ENCODE data around the gene PWWP2A. TPM values are rescaled to one million over a fixed set of nuclear protein-coding genes. Genes with fewer than 3 reads are reported as not detected.

The PWWP2A gene
- total RNA-seq, 1 experiment from 2014 or later = 16.1 TPM

DNA sequence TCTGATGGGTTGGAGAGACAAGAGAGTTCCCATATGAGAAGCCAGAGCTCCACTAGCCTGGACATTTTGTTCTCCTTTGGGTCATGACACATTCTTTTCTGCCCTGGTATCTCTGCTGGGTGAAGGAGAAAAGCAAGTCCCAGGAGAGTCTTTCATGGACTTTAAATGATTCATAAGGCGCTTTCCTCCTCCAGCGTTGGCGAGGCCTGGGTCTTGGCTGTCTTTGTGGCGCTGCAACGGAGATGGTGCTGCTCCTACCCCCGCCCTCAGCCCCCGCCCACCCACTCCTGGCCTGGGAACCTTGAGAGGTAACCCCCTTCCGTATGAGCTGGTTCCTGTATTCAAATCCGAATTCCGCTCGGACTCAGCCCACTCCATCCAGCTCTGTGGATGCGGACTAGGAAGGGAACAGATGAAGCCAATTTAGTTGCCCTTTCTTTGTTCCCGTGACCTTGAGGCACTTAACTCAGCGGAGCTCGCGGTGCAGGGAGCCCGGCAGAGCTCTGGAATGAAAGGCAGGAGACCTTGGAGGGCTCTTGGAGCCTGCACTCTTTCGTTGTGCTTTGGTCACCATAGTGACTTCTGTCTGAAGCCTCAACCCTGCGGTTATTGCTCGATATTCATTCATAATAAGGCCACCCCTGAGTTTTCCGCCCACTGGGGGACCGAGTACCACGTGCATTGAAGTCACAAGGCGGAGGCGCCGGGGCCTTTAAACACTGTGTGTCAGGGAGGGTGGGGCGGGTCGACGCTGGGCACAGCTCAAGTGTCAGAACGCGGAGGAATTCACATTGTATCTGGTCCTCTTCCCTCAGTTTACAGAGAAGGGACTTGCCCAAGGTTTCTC, 14.0 kb upstream of the PWWP2A start:
- DNase-seq (ENCODE audit: low read depth) = peak; percentile 46

DNA sequence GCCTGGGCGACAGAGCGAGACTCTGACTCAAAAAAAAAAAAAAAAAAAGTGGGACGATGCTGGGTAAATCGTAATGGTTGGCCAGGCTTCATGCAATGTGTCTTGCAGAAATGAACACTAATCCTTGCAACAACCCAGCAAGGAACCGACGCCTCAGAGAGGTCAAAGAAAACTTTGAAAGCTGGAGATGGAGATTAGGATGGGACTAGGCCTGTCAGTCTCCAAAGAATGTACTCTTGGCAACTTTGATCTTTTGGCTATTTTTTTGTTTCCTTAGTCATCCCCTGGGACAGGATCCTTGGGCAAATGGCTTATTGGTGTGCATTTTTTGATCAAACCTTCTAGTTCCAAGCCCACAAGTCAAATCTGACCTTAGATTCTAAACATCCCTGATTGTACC, 10.6 kb upstream of the PWWP2A start:
- no peak for DNase-seq (ENCODE audit: low read depth)

- DNase-seq (ENCODE audit: low read depth) = no peak
Observed at GRCh38 chr5:160128632-160129031, 9.4 kb upstream of the PWWP2A start.

DNA sequence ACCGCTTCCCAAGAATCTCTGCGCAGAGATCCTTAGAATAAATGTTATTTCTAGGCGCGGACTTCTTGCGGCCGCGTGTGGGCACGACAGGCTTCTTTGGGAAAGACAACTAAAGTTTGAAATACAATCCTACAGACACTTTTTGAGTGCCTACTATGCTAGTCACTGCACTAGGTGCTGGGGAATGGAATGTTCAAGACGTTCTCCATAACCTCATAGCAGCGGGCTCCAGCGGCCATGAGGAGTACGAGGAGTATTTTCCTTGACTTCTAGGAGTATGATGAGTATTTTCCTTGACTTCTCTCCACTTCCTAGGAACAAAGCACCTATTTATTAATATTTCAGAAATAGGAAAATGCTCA, 636 bp upstream of the PWWP2A start:
- DNase-seq (ENCODE audit: low read depth) = no peak

GRCh38 chr5:160118349-160119141, 705 bp downstream of the PWWP2A start:
- peak; percentile 26 for DNase-seq (ENCODE audit: low read depth)

DNA sequence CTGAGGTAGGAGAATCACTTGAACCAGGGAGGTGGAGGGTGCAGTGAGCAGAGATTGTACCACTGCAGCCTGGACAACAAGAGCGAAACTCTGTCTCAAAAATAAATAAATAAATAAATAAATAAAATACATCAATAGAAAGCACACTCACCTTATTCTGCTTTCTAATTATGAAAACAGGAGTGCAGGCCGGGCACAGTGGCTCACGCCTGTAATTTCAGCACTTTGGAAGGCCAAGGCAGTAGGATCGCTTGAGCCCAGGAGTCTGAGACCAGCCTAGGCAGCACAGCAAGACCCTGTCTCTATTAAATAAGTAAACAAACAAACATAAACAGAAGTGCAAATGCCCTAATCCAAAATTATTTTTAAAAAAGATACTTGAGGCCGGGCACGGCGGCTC, 2.3 kb downstream of the PWWP2A start:
- DNase-seq (ENCODE audit: low read depth) = no peak

DNA sequence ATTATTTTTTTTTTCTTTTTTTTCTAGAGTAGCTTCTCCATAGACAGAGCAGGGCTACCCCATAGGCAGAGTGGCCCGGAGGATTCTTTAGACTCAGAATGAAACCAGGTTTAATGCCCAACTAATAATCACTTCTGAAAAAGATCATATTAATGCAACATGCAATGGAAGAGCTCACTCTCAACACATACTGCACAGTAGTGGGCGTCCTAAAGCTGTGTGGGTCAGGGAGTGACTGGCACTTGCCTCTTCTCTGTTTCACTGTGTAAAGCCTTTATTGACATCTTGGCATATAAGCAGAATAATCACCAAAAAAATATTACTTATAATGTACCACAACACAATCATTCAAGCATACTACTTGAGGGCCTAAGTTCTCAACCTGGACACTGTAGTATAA, 11.1 kb downstream of the PWWP2A start:
- DNase-seq (ENCODE audit: low read depth) = no peak

GRCh38 chr5:160105686-160106360, 13.4 kb downstream of the PWWP2A start:
- DNase-seq (ENCODE audit: low read depth) = no peak

- no peak for DNase-seq (ENCODE audit: low read depth)
Observed at GRCh38 chr5:160097991-160098390, 21.3 kb downstream of the PWWP2A start.

- DNase-seq (ENCODE audit: low read depth) = no peak
Observed at GRCh38 chr5:160096178-160096577, 23.1 kb downstream of the PWWP2A start.

GRCh38 chr5:160092960-160093707, 26.1 kb downstream of the PWWP2A start:
- no peak for DNase-seq (ENCODE audit: low read depth)

DNA sequence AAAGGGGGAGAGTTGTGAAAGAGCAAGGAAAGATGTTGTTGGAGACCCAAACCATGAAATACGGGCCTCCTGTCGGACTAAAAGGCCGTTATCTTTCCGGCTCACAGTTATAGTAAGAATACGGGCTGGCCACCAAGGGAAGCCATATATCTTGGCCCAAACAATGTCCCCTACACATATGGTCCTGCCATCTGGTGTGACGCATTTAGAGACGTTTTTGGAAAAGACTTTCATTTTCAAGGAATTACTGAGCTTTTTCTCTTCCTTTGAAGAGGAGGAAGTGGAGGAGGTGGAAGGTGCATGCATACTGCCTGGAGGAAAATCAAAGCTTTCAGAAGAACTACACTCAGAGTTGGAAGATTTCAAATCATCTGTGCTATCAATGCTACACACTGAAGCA, 26.7 kb downstream of the PWWP2A start:
- DNase-seq (ENCODE audit: low read depth) = no peak

DNA sequence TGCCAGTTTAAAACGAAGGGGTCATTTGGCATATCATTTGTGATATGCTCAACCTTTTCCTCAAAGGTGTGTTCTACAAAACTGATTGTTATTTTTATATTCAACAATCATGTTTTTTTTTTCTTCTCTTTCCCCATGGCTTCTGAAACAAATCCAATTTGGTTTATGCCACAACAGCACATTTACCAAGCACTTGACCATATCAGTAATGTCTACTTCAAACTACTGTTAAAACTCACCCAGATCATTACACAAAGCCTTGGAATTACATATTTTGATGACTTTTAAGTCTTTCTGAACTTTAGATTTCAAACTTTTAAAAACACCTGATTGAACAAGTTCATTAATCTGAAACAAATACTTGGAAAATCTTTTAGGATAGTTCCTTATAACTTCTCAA, 29.2 kb downstream of the PWWP2A start:
- no peak for DNase-seq (ENCODE audit: low read depth)

- no peak for DNase-seq (ENCODE audit: low read depth)
Observed at GRCh38 chr5:160089531-160089930, 29.7 kb downstream of the PWWP2A start.

GRCh38 chr5:160088805-160089204, 30.4 kb downstream of the PWWP2A start:
- DNase-seq (ENCODE audit: low read depth) = no peak

DNA sequence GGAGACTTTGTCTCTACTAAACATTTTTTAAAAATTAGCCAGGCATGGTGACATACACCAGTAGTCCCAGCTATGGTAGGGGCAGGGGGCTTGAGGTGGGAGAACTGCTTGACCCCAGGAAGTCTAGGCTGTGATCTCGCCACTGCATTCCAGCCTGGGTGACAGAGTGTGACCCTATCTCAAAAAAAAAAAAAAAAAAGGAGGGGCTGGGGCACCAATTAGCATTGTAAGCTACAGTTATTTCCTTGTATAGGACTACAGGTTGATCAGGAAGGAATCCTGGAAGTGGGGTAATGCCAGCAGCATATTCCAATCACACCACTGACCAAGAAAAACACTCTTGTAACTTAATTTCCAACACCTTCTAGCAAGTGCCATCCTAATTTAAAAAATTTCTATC, 32.1 kb downstream of the PWWP2A start:
- no peak for DNase-seq (ENCODE audit: low read depth)

DNA sequence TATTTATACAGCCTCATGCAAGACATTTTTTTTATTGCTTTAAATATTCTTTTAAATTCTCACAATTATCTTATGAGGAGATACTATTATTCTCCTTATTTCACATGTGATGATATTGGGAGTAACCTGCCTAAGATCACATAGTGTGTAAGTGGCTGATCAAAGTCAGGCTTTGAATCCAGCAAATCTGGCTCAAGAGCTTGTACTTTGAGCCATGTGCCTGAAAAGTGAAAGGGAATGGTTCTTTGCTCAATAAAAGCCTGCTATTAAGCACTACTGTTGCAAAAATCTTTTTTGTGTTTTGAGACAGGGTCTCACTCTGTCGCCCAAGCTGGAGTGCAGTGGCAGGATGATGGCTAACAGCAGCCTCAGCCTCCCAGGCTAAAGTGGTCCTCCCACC, 35.1 kb downstream of the PWWP2A start:
- no peak for DNase-seq (ENCODE audit: low read depth)

- peak; percentile 55 for DNase-seq (ENCODE audit: low read depth)
Observed at GRCh38 chr5:160083501-160083900, 35.7 kb downstream of the PWWP2A start.

DNA sequence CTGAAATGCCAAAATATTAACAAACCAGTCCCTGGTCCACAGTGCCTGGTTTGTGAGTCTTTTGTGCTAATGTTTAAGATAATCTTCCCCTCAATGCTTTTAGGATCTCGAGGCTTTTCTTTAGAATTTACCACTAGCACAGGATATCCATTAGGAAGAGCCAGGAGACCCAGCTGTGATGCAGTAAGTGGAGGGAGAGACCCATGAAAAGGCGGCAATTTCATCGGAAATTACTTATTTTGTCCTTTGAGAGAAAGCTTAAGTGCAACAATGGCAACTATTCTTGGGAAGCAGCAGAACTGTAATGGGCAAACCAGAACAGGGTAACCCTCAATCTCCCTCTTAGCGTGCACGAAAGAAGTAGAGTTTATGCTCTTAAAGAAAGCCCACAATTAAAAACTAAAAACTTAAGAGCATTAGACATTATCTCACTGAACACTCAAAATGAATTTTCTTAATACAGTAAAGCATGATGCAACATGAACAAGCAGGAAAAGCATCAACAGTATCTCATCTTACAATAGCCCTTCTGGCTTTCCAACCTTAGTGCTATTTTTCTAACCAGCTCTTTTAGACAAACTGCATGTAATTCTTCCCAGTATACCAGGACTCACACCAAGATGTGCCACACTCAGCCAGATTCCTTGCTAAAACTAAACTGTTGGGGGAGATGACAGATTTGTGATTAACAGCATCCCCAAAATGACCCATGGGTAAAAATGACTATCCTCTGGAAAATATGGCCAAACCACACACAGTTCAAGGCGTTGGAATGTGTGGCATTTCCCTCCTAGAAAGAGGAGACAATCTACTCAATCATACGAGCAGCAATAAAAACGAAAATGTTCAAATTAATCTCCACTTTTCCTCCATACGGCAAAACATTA, 36.4 kb downstream of the PWWP2A start:
- peak; percentile 78 for DNase-seq (ENCODE audit: low read depth)

DNA sequence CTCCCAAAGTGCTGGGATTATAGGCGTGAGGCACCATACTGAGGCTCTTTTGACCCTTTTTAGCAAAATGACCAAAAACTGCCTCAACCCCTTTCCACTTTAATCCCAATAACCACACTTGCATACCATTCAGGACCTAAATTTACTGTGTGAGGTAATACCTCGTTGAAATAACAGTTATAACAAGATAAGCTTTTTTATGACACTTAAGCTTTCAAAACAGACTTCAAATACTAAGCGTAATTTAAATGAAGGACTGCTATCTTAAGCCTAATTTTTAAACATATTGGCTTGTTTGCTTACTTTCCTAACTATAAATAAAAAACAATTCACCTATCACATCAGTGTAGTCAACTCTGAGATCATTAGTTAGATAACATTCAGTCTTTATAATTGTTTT, 37.8 kb downstream of the PWWP2A start:
- DNase-seq (ENCODE audit: low read depth) = no peak

DNA sequence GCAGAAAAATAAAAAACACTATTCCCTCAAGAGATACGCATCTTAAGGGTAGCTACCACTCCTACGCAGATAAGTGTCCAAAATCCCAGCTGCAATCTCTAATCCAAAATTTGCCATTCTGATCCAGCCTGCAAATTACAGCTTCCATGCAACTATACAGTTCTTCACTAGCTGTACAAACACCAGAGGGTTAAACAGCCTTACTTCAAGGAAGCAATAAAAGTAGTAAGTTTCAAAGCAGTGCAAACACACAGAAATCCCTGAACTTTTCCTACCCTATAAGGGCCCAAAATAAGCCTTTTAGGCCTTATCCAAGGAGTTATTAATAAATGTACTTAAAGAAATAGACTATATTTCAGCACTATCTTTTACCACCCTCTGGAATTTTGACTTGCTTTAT, 39.5 kb downstream of the PWWP2A start:
- no peak for DNase-seq (ENCODE audit: low read depth)
